Esophagus muscularis mucosa (tissue), 4 donors: ENCODE results near the gene CCDC12. TPM values are rescaled to one million over a fixed set of nuclear protein-coding genes. Genes with fewer than 3 reads are reported as not detected.

ENCODE experiments used
- DNase-seq: peaks from one replicate; pipeline ENCODE4 v3.0.0-alpha.2; 2017; ENCODE audit errors: extremely low spot score
- H3K27ac ChIP-seq, 4 donors: fragments of 200-600 bp; sonication (generic); replicated peaks in 1 of 4; 1 replicate in 3 of 4; 2 replicates in 1 of 4; pipeline ENCODE4 v1.5.1; 2016 to 2019; ENCODE audit warnings: mild to moderate bottlenecking in 1 of 4
- H3K27me3 ChIP-seq, 4 donors: fragments of 200-600 bp; sonication (generic); one replicate each; pipeline versions ENCODE4 v1.5.1 to v1.6.0; 2016 to 2019
- H3K36me3 ChIP-seq, 4 donors: fragments of 200-600 bp; sonication (generic); one replicate each; pipeline ENCODE4 v1.5.1; 2016 to 2019
- H3K4me1 ChIP-seq, 4 donors: fragments of 200-600 bp; sonication (generic); one replicate each; pipeline ENCODE4 v1.5.1; 2016 to 2019
- H3K4me3 ChIP-seq, 4 donors: fragments of 200-600 bp; sonication (generic); 1 replicate in 2 of 4; 2 replicates in 2 of 4; pipeline ENCODE4 v1.5.1; 2016 to 2019; ENCODE audit warnings: mild to moderate bottlenecking in 4 of 4, moderate library complexity in 1 of 4
- H3K9me3 ChIP-seq, 4 donors: fragments of 200-600 bp; sonication (generic); 1 replicate in 3 of 4; 2 replicates in 1 of 4; pipeline ENCODE4 v1.5.1; 2016 to 2019
- CTCF ChIP-seq, 3 experiments: fragments of 200-600 bp in 2 of 3; fragments of 450-650 bp in 1 of 3; sonication (generic) in 2 of 3; IDR thresholded peaks; one replicate each; pipeline ENCODE4 v1.5.1; 2017 to 2019; ENCODE audit warnings: antibody characterized with exemption in 3 of 3, mild to moderate bottlenecking in 2 of 3, moderate library complexity in 1 of 3
- EP300 ChIP-seq: sonication (generic); formaldehyde crosslinking; IDR thresholded peaks from one replicate; pipeline ENCODE4 v1.6.1; 2017; ENCODE audit warnings: antibody characterized with exemption
- POLR2A ChIP-seq: fragments of 450-650 bp; IDR thresholded peaks from one replicate; pipeline ENCODE4 v1.6.1; 2017; ENCODE audit warnings: antibody characterized with exemption, moderate library complexity, mild to moderate bottlenecking, low read depth
- POLR2AphosphoS5 ChIP-seq, 2 donors: sonication (generic); formaldehyde crosslinking; IDR thresholded peaks; one replicate each; pipeline ENCODE4 v1.6.1; 2017; ENCODE audit warnings: antibody characterized with exemption in 2 of 2
- WGBS: methylation state at CpG from one replicate; pipeline ENCODE4 v1.1.5; 2018; 5-methylcytosine and 5-hydroxymethylcytosine counted together
- intact Hi-C: fragments of 100-400 bp; cut with DNase I; formaldehyde crosslinking; loops from one replicate; pipeline ENCODE4 v1.15.1; 2023
- total RNA-seq, 4 donors: library from RNA; depleted of rRNA; stranded (reverse); fragments of >200 nt; gene quantifications; one replicate each; pipeline versions ENCODE4 v1.1.0 to v1.2.1, GENCODE V29; 2016

Gene CCDC12
- total RNA-seq, 4 donors from 2014 or later: 27.5 to 54.8 (median 36.7) TPM

GRCh38 chr3:47011371-47011770, 34.8 kb upstream of the CCDC12 start:
- Histone ChIP-seq H3K36me3 (peaks cover 1 to 48% (median 22%) of the 10 kb centered on the region in 4 donors), H3K9me3 (no peaks in the 10 kb centered on the region), H3K4me3 (no peak overlapping the region), H3K27me3 (no peaks in the 10 kb centered on the region), H3K4me1 (peaks cover 12 to 15% (median 15%) of the 10 kb centered on the region in 4 donors), H3K27ac (no peak overlapping the region)
- no peak for DNase-seq
- WGBS: 82% methylated on average over 4 of the region's 6 CpGs
- intact Hi-C loops: no loop called here
- TF ChIP-seq CTCF (IDR thresholded peaks at IDR 0.05) (no peak), POLR2A (no peak), EP300 (no peak), POLR2AphosphoS5 (IDR thresholded peaks at IDR 0.05) (no peak)

- TF ChIP-seq POLR2AphosphoS5 (IDR thresholded peaks at IDR 0.05) (no peak), POLR2A (no peak), EP300 (no peak), CTCF (IDR thresholded peaks at IDR 0.05) (no peak)
- 87% methylated on average over 5 of the region's 5 CpGs for WGBS
- Histone ChIP-seq H3K27me3 (no peaks in the 10 kb centered on the region), H3K4me3 (no peak overlapping the region), H3K4me1 (peaks cover 12 to 15% (median 15%) of the 10 kb centered on the region in 4 donors), H3K9me3 (no peaks in the 10 kb centered on the region), H3K36me3 (peaks cover 0 to 48% (median 22%) of the 10 kb centered on the region in 4 donors), H3K27ac (peak overlapping the region in 3 of 4 donors; percentile 86 to 93 (median 91))
- no peak for DNase-seq
- intact Hi-C loops: no loop called here
These were observed 34.4 kb upstream of the CCDC12 start for GRCh38 chr3:47010910-47011309.

- no peak for TF ChIP-seq CTCF (IDR thresholded peaks at IDR 0.05)
- no peak for TF ChIP-seq POLR2A
- TF ChIP-seq POLR2AphosphoS5 (IDR thresholded peaks at IDR 0.05): no peak
- TF ChIP-seq EP300: no peak
- Histone ChIP-seq H3K27ac (peak overlapping the region; percentile 86 to 93 (median 90)), H3K27me3 (no peaks in the 10 kb centered on the region), H3K36me3 (peaks cover 0 to 48% (median 23%) of the 10 kb centered on the region in 4 donors), H3K4me3 (peak overlapping the region; percentile 63 to 76 (median 70)), H3K4me1 (peaks cover 12 to 15% (median 15%) of the 10 kb centered on the region in 4 donors), H3K9me3 (no peaks in the 10 kb centered on the region)
- intact Hi-C loops: no loop called here
- no peak for DNase-seq
- 81% methylated on average over 16 of the region's 23 CpGs for WGBS
These were observed 33.7 kb upstream of the CCDC12 start for GRCh38 chr3:47010111-47010712.

GRCh38 chr3:47009225-47010110, 32.9 kb upstream of the CCDC12 start:
- no peak for TF ChIP-seq EP300
- TF ChIP-seq CTCF (IDR thresholded peaks at IDR 0.05): peak in 1 of 3 experiments; percentile 3
- TF ChIP-seq POLR2AphosphoS5 (IDR thresholded peaks at IDR 0.05): peak; percentile 89 to 94
- TF ChIP-seq POLR2A: peak; percentile 69
- Histone ChIP-seq H3K27me3 (no peaks in the 10 kb centered on the region), H3K27ac (peak overlapping the region; percentile 86 to 93 (median 90)), H3K9me3 (no peaks in the 10 kb centered on the region), H3K36me3 (peaks cover 0 to 48% (median 28%) of the 10 kb centered on the region in 4 donors), H3K4me1 (peaks cover 12 to 15% (median 15%) of the 10 kb centered on the region in 4 donors), H3K4me3 (peak overlapping the region; percentile 63 to 76 (median 70))
- peak; percentile 96 for DNase-seq
- 5% methylated on average over 37 of the region's 85 CpGs for WGBS
- intact Hi-C loops: no loop called here
